HepG2 (cell line): ENCODE measurements around the gene IZUMO4. TPM values are rescaled to one million over a fixed set of nuclear protein-coding genes. Genes with fewer than 3 reads are reported as not detected.

Experiments used
- ATAC-seq: fragments of 200-7000 bp; cut with Tn5 transposase; 3 replicates; pipeline ENCODE4 v1.9.1; 2020; ENCODE audit warnings: mild to moderate bottlenecking, moderate library complexity
- BruUV-seq: library from RNA; stranded (reverse); fragments of 400-500 nt; replicated peaks from 2 replicates; lab custom pipeline; 2021; lab: Mats Ljungman, UMichigan
- CTCF ChIA-PET: fragments of 300-600 bp; formaldehyde crosslinking; extraction: SDS; loops from one replicate; lab custom pipeline; 2021; ENCODE audit warnings: low total read pairs, inconsistent platforms, low intra/inter-chr PET ratio; lab: Yijun Ruan, JAX
- POLR2A ChIA-PET: fragments of 350-600 bp; sonication (Branson Sonifier 250); formaldehyde crosslinking; loops from one replicate; lab custom pipeline; 2020; ENCODE audit warnings: antibody characterized with exemption, inconsistent platforms; lab: Yijun Ruan, JAX
- DNase-seq: peaks from one replicate; pipeline ENCODE4 v3.0.0-alpha.2; 2015; ENCODE audit warnings: low spot score
- FAIRE-seq: peaks from 3 replicates; lab custom pipeline; 2011; peaks lifted over from hg19 to GRCh38; lab: Jason Lieb, UNC
- H2AFZ ChIP-seq: one replicate; pipeline ENCODE4 v1.6.1; 2011; ENCODE audit warnings: low read length, inconsistent platforms
- H3K27ac ChIP-seq: fragments of 300-600 bp; 3 replicates; pipeline ENCODE4 v1.8.0; 2011; ENCODE audit warnings: mixed run types, mild to moderate bottlenecking, mixed read lengths, low read length, inconsistent platforms; ENCODE audit not compliant: insufficient read depth; ENCODE audit errors: extremely low read length
- H3K27me3 ChIP-seq, 2 experiments: fragments of 200-600 bp in 1 of 2; 2 replicates in 1 of 2; 3 replicates in 1 of 2; pipeline versions ENCODE4 v1.6.0 to v1.8.0; 2011; ENCODE audit warnings: low read length in 2 of 2, mild to moderate bottlenecking in 2 of 2, moderate library complexity in 2 of 2, inconsistent platforms in 1 of 2; ENCODE audit not compliant: insufficient read depth in 2 of 2, control insufficient read depth in 1 of 2
- H3K36me3 ChIP-seq, 2 experiments: fragments of 200-600 bp in 1 of 2; replicated peaks in 1 of 2; 2 replicates in 1 of 2; 3 replicates in 1 of 2; pipeline versions ENCODE4 v1.5.1 to v1.8.0; 2011; ENCODE audit warnings: low read length in 2 of 2, inconsistent platforms in 1 of 2; ENCODE audit not compliant: insufficient read depth in 2 of 2, control insufficient read depth in 1 of 2
- H3K4me1 ChIP-seq: 2 replicates; pipeline ENCODE4 v1.5.1; 2012; ENCODE audit warnings: low read length, inconsistent platforms; ENCODE audit not compliant: insufficient read depth
- H3K4me2 ChIP-seq: 2 replicates; pipeline ENCODE4 v1.6.0; 2011; ENCODE audit warnings: low read depth, low read length, inconsistent platforms
- H3K4me3 ChIP-seq, 3 experiments: fragments of 200-600 bp in 1 of 3; sonication (generic), shearing (Covaris generic) in 1 of 3; replicated peaks in 1 of 3; 2 replicates each; pipeline ENCODE4 v1.5.1; 2011 to 2016; ENCODE audit warnings: low read length in 3 of 3, inconsistent platforms in 2 of 3, low read depth in 2 of 3, mild to moderate bottlenecking in 2 of 3, control low read depth in 1 of 3, mixed read lengths in 1 of 3; ENCODE audit not compliant: insufficient read depth in 1 of 3
- H3K79me2 ChIP-seq: one replicate; pipeline ENCODE4 v1.6.1; 2011; ENCODE audit warnings: low read length, inconsistent platforms; ENCODE audit not compliant: insufficient read depth
- H3K9ac ChIP-seq: 2 replicates; pipeline ENCODE4 v1.6.0; 2011; ENCODE audit warnings: mild to moderate bottlenecking, low read depth, low read length, inconsistent platforms; ENCODE audit not compliant: insufficient read depth
- H3K9me3 ChIP-seq: 2 replicates; pipeline ENCODE4 v1.5.1; 2012; ENCODE audit warnings: mild to moderate bottlenecking, low read length
- H4K20me1 ChIP-seq: 2 replicates; pipeline ENCODE4 v1.6.0; 2011; ENCODE audit warnings: inconsistent platforms, mild to moderate bottlenecking, low read length, moderate library complexity; ENCODE audit not compliant: insufficient read depth
- CREM ChIP-seq, 2 experiments: sonication (generic) in 1 of 2; formaldehyde crosslinking in 1 of 2; IDR thresholded peaks; 2 replicates each; pipeline versions ENCODE4 v1.4.0 to v1.6.1; 2016 to 2020; ENCODE audit warnings: antibody characterized with exemption in 1 of 2, mild to moderate bottlenecking in 1 of 2, missing genetic modification reagents in 1 of 2
- HMGXB3 ChIP-seq: sonication (generic); formaldehyde crosslinking; IDR thresholded peaks from 2 replicates; pipeline ENCODE4 v1.4.0; 2020; ENCODE audit warnings: missing genetic modification reagents, borderline replicate concordance
- MYC ChIP-seq: sonication (generic); formaldehyde crosslinking; IDR thresholded peaks from 2 replicates; pipeline ENCODE4 v1.9.0; 2021; ENCODE audit warnings: missing genetic modification reagents, borderline replicate concordance
- NBN ChIP-seq: fragments of 450-650 bp; conservative IDR thresholded peaks from 2 replicates; pipeline ENCODE4 v1.6.1; 2017
- PREB ChIP-seq: sonication (generic); formaldehyde crosslinking; IDR thresholded peaks from 2 replicates; pipeline ENCODE4 v1.4.0; 2020; ENCODE audit warnings: missing genetic modification reagents
- TBP ChIP-seq: sonication (generic); formaldehyde crosslinking; IDR thresholded peaks from 2 replicates; pipeline ENCODE4 v1.5.0; 2020; ENCODE audit warnings: missing genetic modification reagents
- YEATS2 ChIP-seq: sonication (generic); formaldehyde crosslinking; IDR thresholded peaks from 2 replicates; pipeline ENCODE4 v1.4.0; 2020; ENCODE audit warnings: missing genetic modification reagents, borderline replicate concordance
- ZBTB33 ChIP-seq: sonication (generic); formaldehyde crosslinking; IDR thresholded peaks from 2 replicates; pipeline ENCODE4 v1.4.0; 2020; ENCODE audit warnings: missing genetic modification reagents
- ZNF577 ChIP-seq: sonication (generic); formaldehyde crosslinking; IDR thresholded peaks from 2 replicates; pipeline ENCODE4 v1.4.0; 2020; ENCODE audit warnings: mild to moderate bottlenecking, low read depth, missing genetic modification reagents, borderline replicate concordance
- WGBS: methylation state at CpG from one replicate; pipeline ENCODE4 v1.1.6; 2017; ENCODE audit warnings: low lambda C conversion rate; 5-methylcytosine and 5-hydroxymethylcytosine counted together
- in situ Hi-C: cut with HindIII; loops from 2 replicates; pipeline ENCODE4 v1.10.0; 2017; ENCODE audit warnings: low pct_unique_long_range_greater_than_20kb; ENCODE audit not compliant: extremely low pct_ligation_motif_present
- intact Hi-C: fragments of 100-400 bp; cut with micrococcal nuclease; formaldehyde crosslinking; loops from one replicate; pipeline ENCODE4 v1.10.0; 2022; ENCODE audit not compliant: unreplicated experiment
- polyA plus RNA-seq, 8 experiments: library from polyadenylated mRNA; depleted of rRNA in 3 of 8; stranded (reverse) in 7 of 8; unstranded in 1 of 8; fragments of >200 nt; fragmentation: Illumina TruSeq in 4 of 8; extraction: Trizol in 4 of 8; gene quantifications; 2 replicates each; pipeline versions ENCODE4 v1.2.1 to v1.2.3, GENCODE V29; 2011 to 2016; ENCODE audit warnings: low read depth in 4 of 8, missing spikeins in 1 of 8, mixed read lengths in 1 of 8; ENCODE audit not compliant: insufficient read depth in 1 of 8
- total RNA-seq, 5 experiments: library from RNA; depleted of rRNA; stranded (reverse); fragments of >200 nt; fragmentation: Illumina TruSeq; extraction: Trizol; gene quantifications; 2 replicates each; pipeline ENCODE4 v1.2.3, GENCODE V29; 2016; ENCODE audit warnings: low read depth in 1 of 5

IZUMO4 gene
- total and polyA plus RNA-seq, 2 of the 13 experiments (the other 11 are each of a cell fraction or from before 2014, with no cell fraction given) = 0.77 to 3.9 TPM

- ATAC-seq (no peak), FAIRE-seq (no peak), DNase-seq (no peak)
- no TSS peak for BruUV-seq
- ChIA-PET CTCF (no interaction called here), POLR2A (interaction anchor here (1.4 kb wide), 1 partner anchor 43 kb away, joined by 5 read pairs; no protein-coding TSS in a partner anchor)
- Histone ChIP-seq H3K9ac (peak overlapping the region; percentile 97), H2AFZ (no peak overlapping the region), H3K36me3 (no peaks in the 10 kb centered on the region), H4K20me1 (no peaks in the 10 kb centered on the region), H3K27me3 (no peaks in the 10 kb centered on the region; a peak in 1 of 5 replicates), H3K79me2 (no peaks in the 10 kb centered on the region), H3K9me3 (no peaks in the 10 kb centered on the region), H3K27ac (peak overlapping the region; percentile 100), H3K4me1 (peaks cover 77% of the 10 kb centered on the region), H3K4me2 (peak overlapping the region; percentile 91), H3K4me3 (peak overlapping the region; percentile 58 to 84 (median 69))
- in situ Hi-C loops = loop anchor here (5.0 to 10.0 kb wide), 2 partner anchors 40 to 128 kb away; no protein-coding TSS in a partner anchor
- WGBS = 48% methylated on average over 9 of the region's 9 CpGs
- TF ChIP-seq MYC (CRISPR knock-in tag) = 0 out of 2 replicates have a peak, but pooled peaks have one; percentile 6
- no peak for TF ChIP-seq ZNF577 (CRISPR knock-in tag)
- intact Hi-C loops = no loop called here
Observed at GRCh38 chr19:2062770-2063169, 33.9 kb upstream of the IZUMO4 start.

- CTCF ChIA-PET = no interaction called here
- ATAC-seq (no peak), FAIRE-seq (no peak), DNase-seq (no peak)
- Histone ChIP-seq H3K4me1 (peaks cover 71% of the 10 kb centered on the region), H3K9me3 (no peaks in the 10 kb centered on the region), H4K20me1 (no peaks in the 10 kb centered on the region), H3K4me2 (no peak overlapping the region), H3K36me3 (no peaks in the 10 kb centered on the region), H3K79me2 (no peaks in the 10 kb centered on the region), H3K9ac (no peak overlapping the region), H3K27ac (no peak overlapping the region), H3K4me3 (no peak overlapping the region), H2AFZ (no peak overlapping the region), H3K27me3 (no peaks in the 10 kb centered on the region; a peak in 1 of 5 replicates)
- 65% methylated on average over 8 of the region's 8 CpGs for WGBS
- no peak for TF ChIP-seq PREB (CRISPR knock-in tag)
- no peak for TF ChIP-seq CREM (IDR thresholded peaks at IDR 0.05)
- TF ChIP-seq CREM (CRISPR knock-in tag; IDR thresholded peaks at IDR 0.05) = no peak
- TF ChIP-seq NBN = no peak
- TF ChIP-seq HMGXB3 (CRISPR knock-in tag) = no peak
- peak; percentile 43; the same call in 1 of the 2 replicates for TF ChIP-seq ZBTB33
- TF ChIP-seq TBP (CRISPR knock-in tag) = no peak
- TF ChIP-seq YEATS2 (CRISPR knock-in tag) = no peak
- in situ Hi-C loops (loop anchor here (5.0 to 10.0 kb wide), 2 partner anchors 42 to 129 kb away; no protein-coding TSS in a partner anchor), intact Hi-C loops (no loop called here)
- POLR2A ChIA-PET = interaction anchor here (1.4 kb wide), 1 partner anchor 44 kb away, joined by 5 read pairs; no protein-coding TSS in a partner anchor
- BruUV-seq = no TSS peak
Observed at GRCh38 chr19:2063824-2064223, 32.9 kb upstream of the IZUMO4 start.
